Effector CD4-positive, alpha-beta T cell (primary cell): ENCODE data around the gene KCTD16.

Experiments used
- DNase-seq: peaks from one replicate; pipeline ENCODE4 v3.0.0-alpha.2; 2020

The KCTD16 gene

GRCh38 chr5:144219869-144220268 is 49.2 kb downstream of the KCTD16 start:
- no peak for DNase-seq

- DNase-seq, result no peak
Measured at GRCh38 chr5:144227363-144227999, 56.8 kb downstream of the KCTD16 start.

- DNase-seq, result no peak
Measured at GRCh38 chr5:144230806-144231205, 60.1 kb downstream of the KCTD16 start.

DNA sequence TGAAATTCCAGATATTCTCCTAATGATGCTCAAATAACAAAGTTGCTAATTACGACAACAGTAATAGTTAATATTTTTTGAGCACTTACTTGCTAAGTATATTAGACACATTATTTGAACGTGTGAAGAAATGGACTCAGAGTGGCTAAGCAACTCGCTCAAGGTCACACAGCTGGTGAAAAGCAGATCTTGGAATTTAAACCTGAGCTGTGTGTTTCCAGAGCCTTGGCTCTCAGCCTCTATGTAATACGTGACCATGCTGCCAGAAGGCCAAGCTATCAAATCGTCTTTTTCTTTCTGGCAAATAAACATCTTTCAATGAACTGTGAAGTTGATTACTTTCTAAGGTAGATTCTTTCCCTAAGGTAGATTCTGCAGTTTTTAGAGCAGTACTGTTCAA is 61.6 kb downstream of the KCTD16 start:
- no peak for DNase-seq

DNA sequence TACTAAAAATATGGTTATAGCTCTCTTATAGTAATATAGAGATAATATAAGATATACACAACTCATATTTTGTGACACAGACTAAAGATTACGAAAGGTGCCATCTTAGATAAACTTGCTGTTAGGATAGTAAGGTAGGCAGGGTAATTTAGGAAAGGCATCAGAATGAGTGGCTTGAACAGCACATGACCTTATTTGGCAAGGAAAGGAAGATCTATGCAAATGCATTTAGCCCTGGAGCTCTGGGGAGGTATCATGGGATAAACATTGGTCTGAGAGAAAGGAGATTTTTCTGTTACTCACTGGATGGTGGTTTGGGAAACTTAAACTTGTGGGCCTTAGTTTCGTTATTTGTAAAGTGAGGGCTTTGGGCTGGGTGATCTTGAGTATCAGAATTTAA is 65.8 kb downstream of the KCTD16 start:
- DNase-seq, result no peak

DNA sequence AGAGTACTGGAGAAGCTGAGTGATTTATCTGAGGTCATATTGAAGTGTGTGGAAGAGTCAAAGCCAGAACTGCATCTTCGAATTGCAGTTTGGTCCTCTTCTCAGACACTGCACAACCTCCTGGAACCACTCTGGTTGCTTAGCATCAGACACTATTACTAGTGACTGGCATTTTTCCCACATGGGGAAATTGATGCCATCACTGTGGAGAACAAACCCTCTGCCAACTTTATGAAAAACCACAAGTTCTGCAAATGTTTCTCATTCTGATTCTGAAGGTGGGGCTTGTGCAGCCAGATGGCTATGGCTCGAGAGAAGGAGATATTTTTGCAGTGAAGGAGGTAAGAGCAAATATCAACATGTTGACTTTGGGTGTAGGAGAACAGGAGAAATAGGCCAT is 67.2 kb downstream of the KCTD16 start:
- DNase-seq, result no peak

DNA sequence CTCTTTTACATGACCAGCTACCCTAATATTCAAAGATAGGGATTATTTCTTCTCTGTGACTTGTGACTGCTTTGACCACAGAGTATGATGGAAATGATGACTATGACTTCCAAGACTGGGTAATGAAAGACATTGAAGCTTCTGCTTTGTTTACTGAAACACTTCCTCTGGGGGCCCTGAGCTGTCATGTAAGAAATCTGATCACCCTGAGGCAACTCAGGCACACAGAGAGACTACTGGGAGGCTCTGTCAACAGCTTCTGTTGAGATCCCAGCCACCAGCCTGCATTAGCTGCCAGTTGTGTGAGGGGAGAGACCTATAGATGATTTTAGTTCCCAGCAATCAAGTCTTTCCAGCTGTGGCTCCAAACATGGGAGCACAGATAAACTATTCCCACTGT is 76.5 kb downstream of the KCTD16 start:
- no peak for DNase-seq

DNA sequence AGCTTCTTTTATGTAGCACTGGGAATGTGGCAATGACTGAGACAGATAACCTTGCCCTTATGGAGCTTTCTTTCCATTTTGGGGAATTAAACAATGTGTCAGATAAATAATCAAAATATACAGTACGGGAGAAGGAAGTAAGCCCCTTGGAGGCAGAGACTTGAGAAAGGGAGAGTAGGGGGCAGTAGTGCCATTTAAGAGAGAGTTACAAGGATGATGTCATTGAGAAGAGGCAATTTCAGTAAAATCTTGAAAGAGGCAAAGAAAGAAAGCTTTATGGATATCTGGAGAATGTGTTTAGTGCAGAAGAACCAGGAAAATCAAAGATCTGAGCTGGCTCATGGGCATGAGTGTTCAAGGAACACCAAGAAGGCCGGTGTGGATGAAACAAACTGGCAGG is 77.3 kb downstream of the KCTD16 start:
- DNase-seq, result no peak

GRCh38 chr5:144249755-144250464 is 79.2 kb downstream of the KCTD16 start:
- DNase-seq, result no peak

- no peak for DNase-seq
Measured at GRCh38 chr5:144254552-144254951, 83.9 kb downstream of the KCTD16 start.

DNA sequence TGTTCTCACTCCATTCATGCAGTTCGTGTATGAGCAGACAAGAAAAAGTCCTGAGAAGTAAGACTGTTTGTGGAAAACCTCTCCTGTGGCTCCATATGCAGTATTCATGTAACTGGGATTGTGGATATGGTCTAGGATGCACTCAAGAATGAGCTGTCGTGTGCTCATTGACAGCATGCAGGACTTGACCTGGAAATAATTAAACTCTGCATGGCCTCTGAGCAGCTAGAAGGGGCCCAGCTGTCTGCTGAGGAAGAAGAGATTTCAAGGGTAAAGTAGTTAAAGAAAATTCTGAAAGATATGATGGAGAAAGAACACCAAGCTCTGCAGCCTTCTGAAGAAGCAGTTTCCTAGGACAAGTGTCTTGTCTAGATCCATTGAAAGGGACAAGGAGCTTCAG is 89.4 kb downstream of the KCTD16 start:
- no peak for DNase-seq

DNA sequence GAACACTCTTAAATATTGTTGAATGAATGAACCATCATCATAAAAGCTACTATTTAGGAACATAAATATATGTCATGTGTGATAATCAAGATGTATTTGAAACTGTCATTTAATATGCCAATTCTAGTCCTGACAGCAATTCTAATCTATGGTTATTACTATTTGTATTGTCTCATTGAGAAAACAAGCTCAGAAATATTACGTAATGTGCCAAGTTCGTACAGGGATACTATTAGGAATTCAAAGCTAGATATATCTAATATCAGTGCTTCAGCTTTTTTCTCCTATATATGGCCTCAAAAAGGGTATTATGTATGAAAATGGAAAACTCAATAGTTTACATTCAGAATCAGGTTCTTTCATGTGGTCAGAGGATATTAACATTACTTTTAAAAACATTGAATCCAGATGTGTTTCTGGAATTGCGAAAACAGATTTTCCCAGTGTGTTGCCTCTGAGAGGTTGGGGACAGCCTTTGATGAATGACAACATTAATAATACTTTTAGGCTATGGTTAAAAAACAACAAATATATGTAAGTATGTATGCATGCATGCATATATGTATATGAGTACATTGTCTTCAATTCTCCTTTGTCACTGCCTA is 95.1 kb downstream of the KCTD16 start:
- no peak for DNase-seq

- DNase-seq, result no peak
Measured at GRCh38 chr5:144267961-144268513, 97.4 kb downstream of the KCTD16 start.

DNA sequence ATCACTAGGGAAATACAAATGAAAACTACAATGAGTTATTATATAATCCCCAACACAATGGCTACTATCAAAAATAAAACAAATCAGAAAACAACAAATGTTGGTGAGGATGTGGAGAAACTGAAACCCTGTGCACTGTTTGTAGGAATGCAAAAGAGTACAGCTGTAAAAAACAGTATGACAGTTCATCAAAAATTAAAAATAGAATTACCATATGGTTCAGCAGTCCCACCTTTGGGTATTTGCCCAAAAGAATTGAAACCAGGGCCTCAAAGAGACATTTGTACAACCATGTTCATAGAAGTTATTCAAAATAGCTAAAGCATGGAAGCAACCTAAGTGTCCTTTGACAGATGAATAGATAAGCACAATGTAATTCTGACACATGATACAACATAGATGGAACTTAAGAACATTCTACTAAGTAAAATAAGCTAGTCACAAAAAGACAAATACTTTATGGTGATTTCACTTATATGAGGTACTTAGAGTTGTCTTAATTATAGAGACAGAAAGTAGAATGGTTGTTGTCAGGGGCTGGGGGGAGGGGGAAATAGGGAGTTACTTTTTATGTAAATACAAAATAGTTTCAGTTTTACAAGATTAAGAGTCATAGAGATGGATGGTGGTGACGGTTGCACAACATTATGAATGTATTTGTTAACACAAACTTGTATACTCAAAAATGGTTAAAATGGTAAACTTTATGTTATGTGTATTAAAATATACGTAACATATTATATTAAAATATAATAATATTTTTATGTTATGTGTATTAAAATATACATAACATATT is 102.8 kb downstream of the KCTD16 start:
- DNase-seq, result no peak

DNA sequence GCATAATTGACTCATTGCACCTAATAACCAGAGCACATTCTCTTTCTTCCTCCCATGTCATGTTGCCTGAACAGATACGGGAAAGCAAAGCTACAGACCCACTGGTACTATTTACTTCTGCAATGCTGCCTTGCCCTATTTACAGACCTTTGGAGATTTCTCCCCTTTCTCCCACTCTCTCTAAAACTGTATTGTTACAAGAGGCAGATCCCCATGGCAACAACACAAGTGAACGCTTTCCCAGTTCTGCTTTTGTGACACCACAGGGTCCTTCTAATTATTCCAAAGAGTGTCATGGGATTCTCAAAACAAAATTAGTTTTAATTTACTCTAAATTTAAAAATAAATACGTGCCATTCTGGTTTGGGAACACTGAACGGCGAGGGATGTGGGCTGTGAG is 104.7 kb downstream of the KCTD16 start:
- DNase-seq, result no peak

GRCh38 chr5:144276034-144276822 is 105.6 kb downstream of the KCTD16 start:
- DNase-seq, result no peak

DNA sequence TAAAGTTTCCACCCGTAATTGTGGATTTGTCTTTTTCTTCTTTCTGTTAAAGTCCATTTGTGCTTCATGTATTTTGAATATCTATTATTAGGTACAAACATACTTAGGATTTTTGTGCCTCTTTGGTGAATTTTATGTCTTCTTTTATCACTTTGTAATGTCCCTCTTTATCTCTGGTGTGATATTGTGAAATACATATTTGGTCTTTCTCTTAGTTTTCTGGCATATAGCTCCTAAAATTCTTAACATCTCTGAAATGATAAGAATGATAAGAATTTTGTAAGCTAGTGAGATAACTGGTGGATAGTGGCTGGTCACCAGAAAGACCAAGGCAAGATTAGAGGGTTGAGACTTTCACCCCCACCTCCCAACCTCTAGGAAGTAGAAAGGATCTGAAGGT is 111.1 kb downstream of the KCTD16 start:
- no peak for DNase-seq

DNA sequence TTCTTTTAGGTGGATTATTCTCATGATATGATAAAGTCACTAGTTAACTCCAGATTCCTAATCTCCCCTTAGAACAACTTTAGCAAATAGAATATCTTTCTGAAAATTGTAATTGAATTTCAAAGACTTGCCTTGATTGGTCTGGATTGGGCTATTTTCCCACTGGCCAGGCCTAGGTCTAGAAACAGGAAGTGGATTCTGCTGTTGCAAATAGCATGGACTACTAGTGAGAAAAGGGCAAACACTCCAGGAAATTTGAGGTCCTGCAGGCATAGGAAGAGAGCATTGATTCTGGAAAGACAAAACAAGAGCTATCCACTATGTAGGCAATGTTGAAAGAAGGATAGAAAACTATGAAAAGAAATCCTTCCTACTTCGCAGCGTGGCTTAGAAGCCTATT is 113.4 kb downstream of the KCTD16 start:
- no peak for DNase-seq

DNA sequence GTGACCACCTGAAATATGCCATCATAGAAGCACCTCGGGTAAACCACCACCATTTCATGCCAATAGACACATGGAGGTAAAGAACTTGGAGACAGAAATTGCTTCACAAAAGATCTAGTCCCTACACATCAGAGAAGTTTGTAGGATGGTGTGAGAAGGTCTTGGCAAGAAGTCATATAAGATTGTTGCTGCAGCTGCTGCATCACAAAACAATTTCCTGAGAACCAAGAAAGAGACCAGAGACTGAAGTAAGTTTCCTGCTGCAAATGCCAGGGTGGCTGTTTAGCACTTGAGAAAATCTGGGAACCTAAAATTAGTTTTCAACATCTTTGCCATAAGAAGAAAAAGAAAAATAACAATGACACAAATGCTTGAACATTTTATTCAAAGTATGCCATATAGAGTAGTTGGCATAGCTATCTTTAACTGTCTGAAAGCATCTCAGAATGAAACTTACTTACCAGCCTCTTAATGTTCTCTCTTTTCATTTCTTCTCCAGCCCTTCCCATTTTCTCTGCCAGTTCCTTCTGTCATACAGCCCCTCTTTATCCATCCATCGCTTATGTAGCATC is 114.3 kb downstream of the KCTD16 start:
- no peak for DNase-seq

GRCh38 chr5:144289277-144289676 is 118.6 kb downstream of the KCTD16 start:
- DNase-seq, result no peak

GRCh38 chr5:144292029-144292428 is 121.4 kb downstream of the KCTD16 start:
- no peak for DNase-seq

DNA sequence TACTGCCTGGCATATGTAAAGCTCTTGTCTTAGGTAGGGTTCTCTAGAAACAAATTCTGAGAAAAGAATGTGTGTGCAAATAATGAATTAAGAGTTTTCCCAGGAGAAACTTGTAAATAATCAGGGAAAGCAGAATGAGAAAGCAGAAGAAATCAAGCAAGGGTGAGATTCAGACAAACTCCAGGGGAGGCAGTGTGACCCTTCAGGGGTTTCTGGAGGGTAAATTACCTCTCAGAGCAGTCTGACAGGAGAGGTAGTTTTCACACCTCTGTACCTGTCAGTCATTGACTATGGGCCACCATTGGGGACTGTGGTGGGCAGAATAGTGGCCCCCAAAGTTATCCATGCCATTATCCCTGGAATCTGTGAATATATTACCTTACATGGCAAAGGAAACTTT is 124.6 kb downstream of the KCTD16 start:
- DNase-seq, result no peak
